Type B pancreatic cell (in vitro differentiated cells): ENCODE data around the gene NPAS1. TPM values are rescaled to one million over a fixed set of nuclear protein-coding genes. Genes with fewer than 3 reads are reported as not detected.

Experiments used
- DNase-seq: peaks from one replicate; pipeline ENCODE4 v3.0.0; 2021; ENCODE audit warnings: mixed read lengths; ENCODE audit not compliant: unreplicated experiment; ENCODE audit errors: extremely low spot score
- H3K27ac Mint-ChIP-seq: 2 replicates; pipeline ENCODE4 v1.8.0; 2021; ENCODE audit warnings: mild to moderate bottlenecking, mixed read lengths
- H3K27me3 Mint-ChIP-seq: 2 replicates; pipeline ENCODE4 v1.8.0; 2021; ENCODE audit warnings: mixed read lengths
- H3K36me3 Mint-ChIP-seq: 2 replicates; pipeline ENCODE4 v1.8.0; 2021; ENCODE audit warnings: mixed read lengths
- H3K4me1 Mint-ChIP-seq: one replicate; pipeline ENCODE4 v1.8.0; 2021; ENCODE audit warnings: mixed read lengths; ENCODE audit not compliant: unreplicated experiment
- H3K4me3 Mint-ChIP-seq: 2 replicates; pipeline ENCODE4 v1.8.0; 2021; ENCODE audit warnings: mild to moderate bottlenecking, mixed read lengths
- H3K9me3 Mint-ChIP-seq: 2 replicates; pipeline ENCODE4 v1.8.0; 2021; ENCODE audit warnings: mixed read lengths
- long read RNA-seq: library from polyadenylated mRNA; unstranded; transcript quantifications from one replicate; pipeline ENCODE4 v2.0.0, GENCODE V29; 2020
- total RNA-seq: library from RNA; stranded (reverse); gene quantifications from 2 replicates; pipeline ENCODE4 v1.2.1, GENCODE V29; 2021; ENCODE audit warnings: low replicate concordance
- TF ChIP-seq, protein P1 (sequence below): fragments of 200-600 bp; sonication (generic); conservative IDR thresholded peaks from 2 replicates; pipeline ENCODE4 v1.5.0; 2021; ENCODE audit warnings: antibody characterized with exemption, mild to moderate bottlenecking

The NPAS1 gene, protein sequence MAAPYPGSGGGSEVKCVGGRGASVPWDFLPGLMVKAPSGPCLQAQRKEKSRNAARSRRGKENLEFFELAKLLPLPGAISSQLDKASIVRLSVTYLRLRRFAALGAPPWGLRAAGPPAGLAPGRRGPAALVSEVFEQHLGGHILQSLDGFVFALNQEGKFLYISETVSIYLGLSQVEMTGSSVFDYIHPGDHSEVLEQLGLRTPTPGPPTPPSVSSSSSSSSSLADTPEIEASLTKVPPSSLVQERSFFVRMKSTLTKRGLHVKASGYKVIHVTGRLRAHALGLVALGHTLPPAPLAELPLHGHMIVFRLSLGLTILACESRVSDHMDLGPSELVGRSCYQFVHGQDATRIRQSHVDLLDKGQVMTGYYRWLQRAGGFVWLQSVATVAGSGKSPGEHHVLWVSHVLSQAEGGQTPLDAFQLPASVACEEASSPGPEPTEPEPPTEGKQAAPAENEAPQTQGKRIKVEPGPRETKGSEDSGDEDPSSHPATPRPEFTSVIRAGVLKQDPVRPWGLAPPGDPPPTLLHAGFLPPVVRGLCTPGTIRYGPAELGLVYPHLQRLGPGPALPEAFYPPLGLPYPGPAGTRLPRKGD
- 3.6 and 6.6 TPM in 2 replicates for total RNA-seq
- long read RNA-seq: 0 reads

DNA sequence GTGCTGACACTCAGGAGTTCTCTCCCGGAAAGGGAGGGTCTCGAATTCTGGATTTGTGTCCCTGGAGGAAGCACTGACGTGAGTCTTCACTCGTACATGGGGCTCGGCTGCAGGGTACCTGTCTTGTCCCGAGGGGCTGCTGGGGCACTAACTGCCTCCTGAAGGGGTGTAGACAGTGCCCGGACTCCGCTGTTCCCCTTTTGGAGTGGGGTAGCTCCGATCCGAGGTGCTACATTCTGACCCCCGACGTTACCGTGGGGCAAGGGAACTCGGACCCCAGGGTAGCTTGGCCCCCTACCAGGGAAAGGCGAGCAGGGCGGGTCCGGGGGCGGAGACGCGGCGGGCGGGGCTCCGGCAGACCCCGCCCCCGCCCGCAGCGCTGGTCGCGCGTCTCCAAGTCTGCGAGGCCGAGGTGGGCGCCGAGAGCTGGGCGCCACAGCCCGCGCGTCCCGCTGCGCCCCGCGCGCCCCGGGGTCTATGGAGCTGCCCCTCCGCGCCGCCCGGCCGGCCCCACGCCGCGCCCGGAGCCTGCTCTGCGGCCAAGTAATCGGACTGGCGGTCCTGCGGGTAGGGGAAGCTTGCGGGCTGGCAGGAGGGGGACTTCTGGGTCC lies at the start of gene NPAS1:
NPAS1 (plus strand) TSS at position 407 of the 611 bp plus-strand sequence. CDS start 1,211 bp downstream, outside the sequence.
- TF ChIP-seq, protein P1, sequence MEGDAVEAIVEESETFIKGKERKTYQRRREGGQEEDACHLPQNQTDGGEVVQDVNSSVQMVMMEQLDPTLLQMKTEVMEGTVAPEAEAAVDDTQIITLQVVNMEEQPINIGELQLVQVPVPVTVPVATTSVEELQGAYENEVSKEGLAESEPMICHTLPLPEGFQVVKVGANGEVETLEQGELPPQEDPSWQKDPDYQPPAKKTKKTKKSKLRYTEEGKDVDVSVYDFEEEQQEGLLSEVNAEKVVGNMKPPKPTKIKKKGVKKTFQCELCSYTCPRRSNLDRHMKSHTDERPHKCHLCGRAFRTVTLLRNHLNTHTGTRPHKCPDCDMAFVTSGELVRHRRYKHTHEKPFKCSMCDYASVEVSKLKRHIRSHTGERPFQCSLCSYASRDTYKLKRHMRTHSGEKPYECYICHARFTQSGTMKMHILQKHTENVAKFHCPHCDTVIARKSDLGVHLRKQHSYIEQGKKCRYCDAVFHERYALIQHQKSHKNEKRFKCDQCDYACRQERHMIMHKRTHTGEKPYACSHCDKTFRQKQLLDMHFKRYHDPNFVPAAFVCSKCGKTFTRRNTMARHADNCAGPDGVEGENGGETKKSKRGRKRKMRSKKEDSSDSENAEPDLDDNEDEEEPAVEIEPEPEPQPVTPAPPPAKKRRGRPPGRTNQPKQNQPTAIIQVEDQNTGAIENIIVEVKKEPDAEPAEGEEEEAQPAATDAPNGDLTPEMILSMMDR: no peak
- Mint-ChIP-seq H3K27me3 (peaks cover 58% of the 10 kb centered on the region), H3K36me3 (no peaks in the 10 kb centered on the region), H3K9me3 (no peaks in the 10 kb centered on the region), H3K27ac (no peak within 1 kb of the TSS), H3K4me3 (peak within 1 kb of the TSS; percentile 65), H3K4me1 (no peaks in the 10 kb centered on the region)
- DNase-seq: no peak

DNA sequence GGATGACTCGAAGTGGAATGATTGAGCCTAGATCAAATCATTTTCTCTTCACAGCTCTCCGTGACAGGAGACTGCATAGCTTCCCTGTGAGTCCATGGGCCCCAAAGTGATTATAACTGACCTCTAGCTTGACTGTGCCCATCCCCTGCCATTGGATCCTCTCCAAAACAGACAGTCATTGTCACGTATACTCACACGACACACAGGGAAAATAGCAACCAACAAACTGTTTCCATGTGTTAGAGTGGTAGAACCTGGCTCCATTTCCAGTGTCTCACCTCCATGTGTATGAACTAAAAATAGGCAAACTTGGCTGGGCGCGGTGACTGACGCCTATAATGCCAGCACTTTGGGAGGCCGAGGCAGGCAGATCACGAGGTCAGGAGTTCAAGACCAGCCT lies 48.8 kb upstream of the NPAS1 start:
- no peak overlapping the region for H3K27ac Mint-ChIP-seq
- TF ChIP-seq, protein P1: no peak
- DNase-seq: no peak
- H3K36me3 Mint-ChIP-seq: peaks cover 25% of the 10 kb centered on the region
- no peak overlapping the region for H3K4me3 Mint-ChIP-seq
- H3K27me3 Mint-ChIP-seq: no peaks in the 10 kb centered on the region
- no peaks in the 10 kb centered on the region for H3K9me3 Mint-ChIP-seq
- peaks cover 47% of the 10 kb centered on the region for H3K4me1 Mint-ChIP-seq

DNA sequence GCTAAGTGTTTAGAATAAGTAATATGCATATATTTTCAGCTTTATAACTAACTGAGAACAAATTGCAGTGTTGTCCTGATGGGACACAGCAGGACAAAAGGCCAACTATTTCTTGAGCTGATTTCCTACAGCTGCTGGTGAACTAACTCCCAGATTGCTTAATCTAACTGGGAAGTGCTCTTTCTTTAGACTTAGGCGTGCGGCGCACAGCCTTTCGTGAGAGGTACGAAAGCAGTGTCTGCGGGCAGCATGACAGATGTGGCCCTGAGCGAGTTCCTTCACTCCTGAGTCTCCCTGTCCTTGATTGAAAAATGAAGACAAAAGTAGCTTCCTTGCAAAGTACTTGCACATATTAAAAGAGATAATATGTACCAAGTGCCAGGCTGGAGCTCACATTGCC lies 47.3 kb upstream of the NPAS1 start:
- DNase-seq: no peak
- no peak overlapping the region for H3K4me3 Mint-ChIP-seq
- peaks cover 18% of the 10 kb centered on the region for H3K36me3 Mint-ChIP-seq
- H3K9me3 Mint-ChIP-seq: no peaks in the 10 kb centered on the region
- H3K4me1 Mint-ChIP-seq: peaks cover 53% of the 10 kb centered on the region
- H3K27me3 Mint-ChIP-seq: no peaks in the 10 kb centered on the region
- H3K27ac Mint-ChIP-seq: no peak overlapping the region
- TF ChIP-seq, protein P1: no peak

DNA sequence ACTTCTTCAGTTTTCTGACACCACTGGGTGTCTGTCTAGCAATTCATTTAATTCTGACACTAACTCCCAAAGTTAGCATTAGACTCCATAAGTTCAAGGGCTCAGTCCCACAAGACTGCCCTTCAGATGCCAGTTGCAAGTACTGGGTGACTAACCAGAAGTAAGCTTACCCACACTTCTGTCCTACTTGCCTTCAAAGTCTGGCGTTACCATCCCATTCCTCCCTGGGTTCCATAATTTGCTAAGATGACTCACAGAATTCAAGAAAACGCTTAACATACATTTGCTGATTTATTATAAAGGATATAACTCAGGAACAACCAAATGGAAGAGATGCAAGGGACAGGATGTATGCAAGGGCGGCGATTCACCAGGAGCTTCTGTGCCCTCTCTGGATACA lies 45.5 kb upstream of the NPAS1 start:
- Mint-ChIP-seq H3K36me3 (peaks cover 9% of the 10 kb centered on the region), H3K27ac (peak overlapping the region; percentile 14), H3K27me3 (no peaks in the 10 kb centered on the region), H3K4me1 (peaks cover 55% of the 10 kb centered on the region), H3K4me3 (no peak overlapping the region), H3K9me3 (no peaks in the 10 kb centered on the region)
- TF ChIP-seq, protein P1: no peak
- DNase-seq: no peak

DNA sequence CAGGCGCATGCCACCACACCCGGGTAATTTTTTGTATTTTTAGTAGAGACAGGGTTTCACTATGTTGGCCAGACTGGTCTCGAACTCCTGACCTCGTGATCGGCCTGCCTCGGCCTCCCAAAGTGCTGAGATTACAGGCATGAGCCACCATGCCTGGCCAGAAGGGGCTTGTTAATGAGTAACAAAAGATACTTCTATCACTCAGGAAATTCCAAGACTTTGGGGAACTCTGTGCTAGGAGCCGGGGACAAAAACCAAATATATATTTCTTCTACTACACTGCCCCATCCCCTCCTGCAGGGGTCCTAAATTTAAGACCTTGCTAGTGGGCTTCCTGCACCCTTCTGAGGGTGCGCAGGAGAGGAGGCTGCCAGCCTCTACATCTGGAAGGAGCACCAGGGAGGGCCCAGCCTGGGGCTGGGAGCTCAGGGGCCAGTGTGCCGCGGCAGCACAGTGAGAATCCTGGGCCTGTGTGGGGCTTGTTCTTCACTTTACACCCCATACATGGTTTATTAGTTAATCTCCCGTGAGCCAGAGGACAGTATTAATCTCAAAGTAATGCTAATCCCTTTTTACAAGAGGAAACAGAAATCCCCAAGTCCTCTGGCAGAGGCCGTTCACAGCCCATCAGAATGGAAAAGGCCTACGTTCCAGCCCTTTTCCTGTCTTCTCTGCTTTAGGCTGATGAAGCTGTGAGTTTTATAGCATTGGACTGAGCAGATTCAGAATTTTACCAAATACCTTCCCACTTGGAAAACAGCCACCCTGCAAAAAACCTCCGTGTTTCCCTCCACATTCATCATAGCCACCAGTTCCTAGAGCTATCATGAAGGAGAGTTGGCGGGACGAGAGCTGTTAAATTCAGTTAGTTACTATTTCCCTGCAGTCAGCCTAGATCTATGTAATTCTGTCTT lies 44.4 kb upstream of the NPAS1 start:
- no peaks in the 10 kb centered on the region for H3K9me3 Mint-ChIP-seq
- H3K4me1 Mint-ChIP-seq: peaks cover 52% of the 10 kb centered on the region
- no peak for DNase-seq
- TF ChIP-seq, protein P1: peak; percentile 19
- H3K27me3 Mint-ChIP-seq: no peaks in the 10 kb centered on the region
- no peak overlapping the region for H3K4me3 Mint-ChIP-seq
- H3K27ac Mint-ChIP-seq: peak overlapping the region; percentile 84
- H3K36me3 Mint-ChIP-seq: peaks cover 9% of the 10 kb centered on the region
